ENCODE measurements around the gene CYTH1.

Gene CYTH1

GRCh38 chr17:78629436-78629995 is 152.6 kb downstream of the CYTH1 start:
- in situ Hi-C loops (cut with MboI; ENCODE audit: low sequenced_read_pairs) = no loop called here

DNA sequence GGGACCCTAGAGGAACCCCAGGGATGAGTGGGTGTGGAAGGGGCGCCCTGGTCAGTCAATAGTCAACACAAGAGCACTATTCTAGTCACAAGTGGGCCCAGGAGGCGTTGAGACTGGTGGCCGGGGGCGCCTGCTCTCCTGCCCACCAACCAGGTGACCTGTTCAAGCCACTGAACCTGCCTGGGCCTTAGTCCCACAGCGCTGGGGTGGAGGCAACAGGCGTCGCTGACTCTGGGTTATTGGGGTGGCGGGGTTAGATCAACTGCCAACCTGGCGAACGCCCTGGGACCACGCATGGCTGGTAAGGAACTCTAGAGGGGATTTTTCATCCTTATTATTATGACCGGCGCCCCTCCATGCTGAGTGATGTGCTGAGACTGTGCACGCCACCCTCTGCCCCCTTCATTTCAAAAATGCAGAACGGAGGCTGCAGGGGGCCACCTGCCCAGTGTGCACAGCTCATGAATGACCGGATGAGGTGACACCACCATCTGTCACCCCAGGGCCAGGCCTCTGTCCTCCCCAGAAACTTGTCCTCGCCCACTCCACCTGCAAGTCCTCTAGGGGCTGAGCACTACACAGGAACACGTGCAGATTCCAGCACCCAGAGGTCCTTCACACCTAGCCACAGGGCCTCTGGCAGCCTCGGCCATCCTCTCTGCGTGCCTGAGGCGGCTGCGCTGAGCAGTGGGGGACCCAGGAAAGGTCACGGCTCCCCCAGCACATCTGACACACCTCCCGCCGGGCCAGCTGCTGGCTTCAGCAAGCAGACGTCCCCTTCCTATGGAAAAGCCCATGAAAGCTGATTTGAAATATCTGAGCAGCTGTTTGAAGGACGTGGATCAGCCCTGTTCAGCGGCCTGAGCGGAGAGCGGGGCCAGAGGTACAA is 153.3 kb downstream of the CYTH1 start:
- in situ Hi-C loops (cut with MboI; ENCODE audit: low sequenced_read_pairs) = no loop called here

DNA sequence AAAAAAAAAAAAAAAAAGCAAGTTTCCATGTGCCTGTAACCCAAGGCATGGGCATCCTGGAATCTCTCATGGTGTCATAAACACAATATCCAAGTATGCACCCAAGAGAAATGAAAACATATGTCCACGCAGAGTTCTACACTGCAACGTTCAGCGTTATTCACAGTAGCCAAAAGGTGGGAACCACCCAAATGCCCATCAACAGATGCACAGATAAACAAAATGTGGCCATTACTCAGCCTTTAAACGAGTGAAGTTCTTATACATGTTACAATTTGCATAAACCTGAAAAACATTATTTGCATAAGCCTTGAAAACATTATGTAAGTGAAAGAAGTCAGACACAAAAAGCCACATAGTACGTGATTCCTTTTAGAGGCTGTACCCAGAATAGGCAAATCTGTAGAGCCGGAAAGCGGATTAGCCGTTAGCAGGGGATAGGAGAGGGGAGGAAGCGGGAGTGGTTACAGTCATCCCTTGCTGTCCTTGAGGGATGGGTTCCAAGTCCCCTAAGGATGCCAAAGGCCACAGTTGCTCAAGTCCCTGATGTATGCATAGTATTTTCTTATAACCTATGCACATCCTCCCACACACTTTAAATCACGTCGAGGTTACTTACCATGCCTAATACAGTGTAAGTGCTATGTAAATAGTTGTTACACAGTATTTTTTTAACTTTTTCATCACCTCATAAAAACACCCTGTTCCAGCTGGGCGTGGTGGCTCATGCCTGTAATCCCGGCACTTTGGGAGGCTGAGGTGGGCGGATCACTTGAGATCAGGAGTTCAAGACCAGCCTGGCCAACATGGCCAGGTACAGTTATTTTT is 157.5 kb downstream of the CYTH1 start:
- in situ Hi-C loops (cut with MboI; ENCODE audit: low sequenced_read_pairs) = no loop called here
